Ovary (tissue), 3 donors: ENCODE measurements around the gene HPRT1.

Experiments used
- CTCF ChIP-seq, 3 donors: fragments of 450-650 bp in 2 of 3; fragments of 200-600 bp in 1 of 3; IDR thresholded peaks; one replicate each; pipeline versions ENCODE4 v1.5.1 to v1.8.0; 2016 to 2022; ENCODE audit warnings: antibody characterized with exemption in 3 of 3, mild to moderate bottlenecking in 1 of 3
- EP300 ChIP-seq: sonication (generic); formaldehyde crosslinking; IDR thresholded peaks from one replicate; pipeline ENCODE4 v1.6.1; 2017; ENCODE audit warnings: antibody characterized with exemption
- POLR2A ChIP-seq: fragments of 450-650 bp; IDR thresholded peaks from one replicate; pipeline ENCODE4 v1.6.1; 2017; ENCODE audit warnings: antibody characterized with exemption, mild to moderate bottlenecking, moderate library complexity
- donor health status: DM: no; HTN: no; CAD: no.

- TF ChIP-seq POLR2A (no peak), CTCF (IDR thresholded peaks at IDR 0.05) (no peak), EP300 (no peak)
These were observed 41.5 kb upstream of the HPRT1 start for GRCh38 chrX:134418317-134419113.
